Measurements from ENCODE around the gene ABLIM3. TPM values are rescaled to one million over a fixed set of nuclear protein-coding genes. Genes with fewer than 3 reads are reported as not detected.
A peak's percentile ranks its signal among the peaks of the same experiment; 100 is the strongest.

Gene ABLIM3
- 10 to 100 TPM; 26.3 to 61.9 (median 57.4) TPM for total RNA-seq

DNA sequence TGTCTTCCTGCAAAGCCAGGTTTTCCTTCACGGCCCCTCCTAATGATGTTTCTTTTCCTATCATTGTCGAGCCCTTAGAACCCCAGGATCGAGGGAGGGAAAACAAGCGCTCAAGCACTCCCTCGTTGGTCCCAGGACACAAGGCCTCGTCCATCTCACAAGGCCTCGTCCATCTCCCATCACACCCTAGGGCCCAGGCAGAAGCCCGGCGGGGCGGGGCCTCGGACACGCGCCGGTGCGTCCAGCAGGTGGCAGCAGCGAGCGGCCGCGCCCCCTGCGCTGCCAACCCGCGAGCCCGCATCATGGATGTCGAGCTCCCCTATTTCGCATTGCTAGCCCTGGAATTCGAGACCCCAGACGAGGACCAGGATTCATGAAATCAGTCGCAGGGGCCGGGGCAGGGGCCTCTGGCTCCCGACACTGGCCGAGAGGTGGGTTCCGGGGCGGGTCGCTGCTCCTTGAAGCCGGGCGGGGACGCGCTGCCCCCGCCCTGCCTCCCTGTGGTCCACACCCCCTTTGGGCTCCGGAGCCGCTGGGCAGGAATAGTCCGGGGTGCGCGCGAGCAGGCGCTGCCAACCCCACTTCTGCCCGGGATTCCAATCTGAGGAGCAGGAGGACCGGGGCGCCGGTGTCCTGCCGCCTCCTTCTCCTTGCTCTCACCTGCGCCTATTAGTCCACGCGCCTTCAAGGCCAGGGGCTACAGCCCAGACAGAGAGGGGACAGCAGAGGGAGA lies at the start of gene ABLIM3:
Gene ABLIM3, plus strand, starts transcription at position 270 of the 733 bp plus-strand sequence. CDS start 603 bp downstream, outside the sequence.
- peak; percentile 43 to 68 for DNase-seq (ENCODE audit: low spot score in 2 of 2)
- no peaks in the 10 kb centered on the region for H3K4me1 ChIP-seq
- H3K27me3 ChIP-seq = no peaks in the 10 kb centered on the region
- intact Hi-C loops (cut with DNase I; ENCODE audit: low total_unique reads) = no loop called here
- no peaks in the 10 kb centered on the region for H3K36me3 ChIP-seq
- TF ChIP-seq POLR2A (IDR thresholded peaks at IDR 0.05) = no peak
- TF ChIP-seq, protein P1, sequence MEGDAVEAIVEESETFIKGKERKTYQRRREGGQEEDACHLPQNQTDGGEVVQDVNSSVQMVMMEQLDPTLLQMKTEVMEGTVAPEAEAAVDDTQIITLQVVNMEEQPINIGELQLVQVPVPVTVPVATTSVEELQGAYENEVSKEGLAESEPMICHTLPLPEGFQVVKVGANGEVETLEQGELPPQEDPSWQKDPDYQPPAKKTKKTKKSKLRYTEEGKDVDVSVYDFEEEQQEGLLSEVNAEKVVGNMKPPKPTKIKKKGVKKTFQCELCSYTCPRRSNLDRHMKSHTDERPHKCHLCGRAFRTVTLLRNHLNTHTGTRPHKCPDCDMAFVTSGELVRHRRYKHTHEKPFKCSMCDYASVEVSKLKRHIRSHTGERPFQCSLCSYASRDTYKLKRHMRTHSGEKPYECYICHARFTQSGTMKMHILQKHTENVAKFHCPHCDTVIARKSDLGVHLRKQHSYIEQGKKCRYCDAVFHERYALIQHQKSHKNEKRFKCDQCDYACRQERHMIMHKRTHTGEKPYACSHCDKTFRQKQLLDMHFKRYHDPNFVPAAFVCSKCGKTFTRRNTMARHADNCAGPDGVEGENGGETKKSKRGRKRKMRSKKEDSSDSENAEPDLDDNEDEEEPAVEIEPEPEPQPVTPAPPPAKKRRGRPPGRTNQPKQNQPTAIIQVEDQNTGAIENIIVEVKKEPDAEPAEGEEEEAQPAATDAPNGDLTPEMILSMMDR (IDR thresholded peaks at IDR 0.05) = peak; percentile 48 to 86 (median 74)
- peak in 1 of 3 donors; percentile 51 for TF ChIP-seq POLR2AphosphoS5 (IDR thresholded peaks at IDR 0.05)
- H3K9me3 ChIP-seq = no peaks in the 10 kb centered on the region
- peak within 1 kb of the TSS; percentile 68 to 90 for H3K27ac ChIP-seq
- H3K4me3 ChIP-seq = peak within 1 kb of the TSS; percentile 65 to 80 (median 80)

DNA sequence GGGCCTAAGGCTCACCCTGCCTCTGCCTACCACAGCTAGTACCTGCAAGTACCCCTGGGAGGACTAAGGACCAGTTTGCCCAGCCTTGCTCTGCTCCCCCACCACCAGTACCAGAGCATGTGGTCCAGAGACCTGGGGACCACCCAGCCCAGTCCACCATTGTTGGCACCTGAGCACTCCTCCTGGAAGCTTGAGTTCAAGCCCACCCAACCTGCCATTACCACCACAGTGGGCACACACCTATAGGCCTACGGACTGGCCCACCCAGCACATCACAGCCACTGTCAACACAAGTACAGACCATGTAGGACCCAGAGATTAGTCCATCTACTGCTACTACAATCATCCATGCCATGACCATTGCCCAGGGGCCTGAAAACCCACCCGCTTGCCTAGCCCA lies 47.7 kb upstream of the ABLIM3 start:
- TF ChIP-seq POLR2AphosphoS5 (IDR thresholded peaks at IDR 0.05) (no peak), POLR2A (IDR thresholded peaks at IDR 0.05) (no peak)
- TF ChIP-seq, protein P1 (IDR thresholded peaks at IDR 0.05) = no peak
- intact Hi-C loops (cut with DNase I; ENCODE audit: low total_unique reads) = no loop called here
- no peak for DNase-seq (ENCODE audit: low spot score in 2 of 2)
- peaks cover 14% of the 10 kb centered on the region in 2 donors for H3K9me3 ChIP-seq
- no peak overlapping the region for H3K27ac ChIP-seq
- H3K4me1 ChIP-seq = no peaks in the 10 kb centered on the region
- no peak overlapping the region for H3K4me3 ChIP-seq
- H3K27me3 ChIP-seq = no peaks in the 10 kb centered on the region
- H3K36me3 ChIP-seq = no peaks in the 10 kb centered on the region

DNA sequence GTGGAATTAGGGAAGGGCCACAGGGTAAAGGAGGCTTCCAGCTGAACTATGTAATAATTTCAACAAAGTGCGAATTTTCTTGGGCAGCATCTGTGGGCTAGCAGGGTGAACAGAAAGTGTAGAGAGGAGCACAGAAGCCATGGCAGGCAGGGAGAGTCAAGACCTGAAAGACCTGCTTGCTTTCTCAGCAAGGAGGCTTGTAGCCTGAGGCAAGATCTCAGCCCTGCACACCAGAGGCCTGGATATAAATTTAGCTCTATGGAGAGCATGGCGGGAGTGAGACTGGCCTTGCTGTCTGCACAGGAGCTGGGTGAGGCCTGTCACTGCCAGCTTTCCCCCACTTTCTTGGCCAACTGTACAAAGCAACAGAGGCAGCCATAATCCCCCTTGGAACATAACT lies 46.3 kb upstream of the ABLIM3 start:
- Histone ChIP-seq H3K9me3 (peaks cover 17 to 18% of the 10 kb centered on the region in 2 donors), H3K4me1 (no peaks in the 10 kb centered on the region), H3K36me3 (no peaks in the 10 kb centered on the region), H3K27me3 (no peaks in the 10 kb centered on the region), H3K4me3 (no peak overlapping the region), H3K27ac (no peak overlapping the region)
- TF ChIP-seq, protein P1 (IDR thresholded peaks at IDR 0.05) = no peak
- TF ChIP-seq POLR2A (IDR thresholded peaks at IDR 0.05) = no peak
- no peak for TF ChIP-seq POLR2AphosphoS5 (IDR thresholded peaks at IDR 0.05)
- intact Hi-C loops (cut with DNase I; ENCODE audit: low total_unique reads) = no loop called here
- no peak for DNase-seq (ENCODE audit: low spot score in 2 of 2)

DNA sequence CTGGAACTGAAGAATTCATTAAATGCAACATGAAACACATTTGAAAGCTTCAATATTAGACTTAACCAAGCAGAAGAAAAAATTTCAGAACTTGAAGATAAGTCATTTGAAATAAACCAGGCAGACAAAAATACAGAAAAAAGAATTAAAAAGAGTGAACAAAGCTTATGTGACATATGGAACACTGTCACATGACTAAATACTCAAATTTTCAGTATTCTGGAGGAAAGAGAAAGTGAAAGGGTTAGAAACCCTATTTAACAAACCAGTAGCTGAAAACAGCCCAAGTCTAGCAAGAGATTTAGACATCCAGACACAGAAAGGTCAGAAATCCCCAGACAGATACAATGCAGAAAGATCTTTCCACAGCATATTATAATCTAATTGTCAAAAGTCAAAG lies 41.4 kb upstream of the ABLIM3 start:
- H3K9me3 ChIP-seq = peaks cover 22 to 24% of the 10 kb centered on the region in 2 donors

DNA sequence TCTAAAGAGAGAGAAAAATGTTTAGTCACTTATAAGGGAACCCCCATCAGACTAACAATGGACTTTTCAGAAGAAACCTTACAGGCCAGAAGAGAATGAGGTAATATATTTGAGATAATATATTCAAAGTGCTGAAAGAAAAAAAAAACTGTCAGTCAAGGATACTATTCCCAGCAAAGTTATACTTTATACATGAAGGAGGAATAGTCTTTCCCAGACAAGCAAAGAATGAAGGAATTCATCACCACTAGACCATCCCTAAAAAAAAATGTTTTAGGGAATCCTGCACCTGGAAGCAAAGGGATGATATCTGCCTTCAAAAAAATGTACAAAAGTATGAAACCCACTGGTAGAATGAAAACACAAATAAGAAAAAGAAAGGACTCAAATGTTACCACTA lies 41.0 kb upstream of the ABLIM3 start:
- H3K9me3 ChIP-seq = peaks cover 22 to 24% of the 10 kb centered on the region in 2 donors
- intact Hi-C loops (cut with DNase I; ENCODE audit: low total_unique reads) = no loop called here
- no peaks in the 10 kb centered on the region for H3K4me1 ChIP-seq

More for the DNA sequence above, 41.4 kb upstream of the ABLIM3 start:
- intact Hi-C loops (cut with DNase I; ENCODE audit: low total_unique reads) = no loop called here
- no peaks in the 10 kb centered on the region for H3K36me3 ChIP-seq
- DNase-seq (ENCODE audit: low spot score in 2 of 2) = no peak
- H3K4me1 ChIP-seq = no peaks in the 10 kb centered on the region
- TF ChIP-seq POLR2AphosphoS5 (IDR thresholded peaks at IDR 0.05) (no peak), POLR2A (IDR thresholded peaks at IDR 0.05) (no peak)
- TF ChIP-seq, protein P1 (IDR thresholded peaks at IDR 0.05) = no peak
- H3K27me3 ChIP-seq = no peaks in the 10 kb centered on the region
- H3K4me3 ChIP-seq = no peak overlapping the region
- H3K27ac ChIP-seq = no peak overlapping the region

More for the DNA sequence above, 41.0 kb upstream of the ABLIM3 start:
- no peak overlapping the region for H3K4me3 ChIP-seq
- H3K36me3 ChIP-seq = no peaks in the 10 kb centered on the region
- no peak for TF ChIP-seq POLR2A (IDR thresholded peaks at IDR 0.05)
- no peak for TF ChIP-seq POLR2AphosphoS5 (IDR thresholded peaks at IDR 0.05)
- TF ChIP-seq, protein P1 (IDR thresholded peaks at IDR 0.05) = no peak
- no peak overlapping the region for H3K27ac ChIP-seq
- no peaks in the 10 kb centered on the region for H3K27me3 ChIP-seq
- DNase-seq (ENCODE audit: low spot score in 2 of 2) = no peak

All from breast epithelium (tissue), 4 donors.